Stimulated activated CD4-positive, alpha-beta T cell treated with anti-CD3 and anti-CD28 coated beads, Interleukin-1b, Interleukin-23, amount 100 ng/mL, for 24 hours (primary cell): ENCODE data around the gene CNPPD1.

Experiments
- DNase-seq, 4 experiments: peaks; one replicate each; pipeline ENCODE4 v3.0.0-alpha.2; 2020; ENCODE audit warnings: low read depth in 4 of 4, low spot score in 1 of 4

CNPPD1 gene

DNA sequence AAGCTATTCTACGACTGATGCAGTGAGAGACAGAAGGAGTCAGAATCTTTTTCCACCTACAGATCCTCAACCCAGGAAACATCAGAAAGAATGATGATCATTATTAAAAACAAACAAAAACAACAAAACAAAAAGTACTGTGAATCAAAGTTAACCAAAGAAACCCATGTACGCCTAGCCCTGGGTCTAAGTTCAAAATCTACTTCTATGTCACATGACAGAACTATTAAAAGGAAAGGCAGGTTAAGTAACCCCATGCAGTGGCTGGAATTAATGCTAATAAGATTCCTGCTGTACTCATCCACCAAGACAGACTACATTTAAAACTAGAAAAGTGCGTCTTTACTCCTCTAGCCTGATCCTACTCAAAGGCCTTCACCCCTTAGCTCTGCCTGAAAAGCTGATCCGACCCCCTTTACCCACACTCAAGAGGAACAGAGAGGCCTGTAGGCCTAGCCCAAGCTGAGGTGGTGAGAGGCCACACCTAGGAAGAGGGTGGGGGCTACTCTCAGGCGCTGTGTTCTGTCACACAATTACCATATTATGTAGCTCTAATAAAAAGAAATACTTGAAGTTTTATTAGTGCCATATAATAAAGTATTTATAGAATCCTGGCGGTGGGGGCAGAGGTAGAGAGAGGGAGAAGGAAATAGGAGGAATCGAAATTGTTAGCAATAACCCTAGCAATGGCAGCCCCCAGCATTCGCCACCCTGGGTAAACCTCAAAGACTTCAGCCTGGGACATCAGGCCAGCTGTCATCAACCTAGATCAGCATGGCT is 53.2 kb downstream of the CNPPD1 start:
- DNase-seq = no peak

DNA sequence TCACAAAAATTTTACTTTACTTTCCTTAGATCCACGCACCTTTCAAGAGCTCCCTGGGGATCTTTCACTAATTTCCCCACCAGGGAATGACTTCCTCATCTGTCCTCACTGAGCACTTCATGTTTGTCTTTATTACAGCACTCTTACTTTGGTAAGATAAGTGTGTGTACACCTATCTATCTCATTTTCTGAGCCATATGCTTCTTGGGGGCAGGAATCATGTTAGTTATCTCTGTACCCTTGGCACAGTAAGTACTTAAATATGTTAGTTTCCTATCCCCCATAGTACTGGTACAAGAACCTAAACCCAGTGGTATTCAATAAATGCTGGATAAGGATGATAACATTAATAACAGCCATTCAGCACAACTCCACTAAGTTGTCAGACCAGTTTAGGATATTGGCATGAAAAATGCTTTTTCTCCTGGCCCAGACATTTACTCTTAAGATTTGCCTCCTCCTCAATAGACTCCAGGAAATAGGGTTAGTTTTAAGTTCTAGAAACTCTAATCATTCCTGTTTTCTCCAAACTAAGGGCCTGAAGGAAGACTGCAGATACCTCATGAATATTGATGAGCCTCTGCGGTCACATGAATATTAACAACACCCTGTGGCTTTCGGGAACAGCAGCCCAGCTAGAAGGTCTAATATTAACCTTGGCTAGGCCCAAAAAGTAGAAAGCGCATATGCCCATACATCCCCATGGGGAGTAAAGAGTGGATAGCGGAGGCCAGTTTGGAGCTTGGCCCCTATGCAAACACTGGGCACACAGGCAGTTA is 54.3 kb downstream of the CNPPD1 start:
- no peak for DNase-seq
